PC-9 (cell line): ENCODE results near the gene OSBPL6.

Experiments used
- CTCF ChIP-seq: fragments of 200-600 bp; sonication (generic); conservative IDR thresholded peaks from 2 replicates; pipeline ENCODE4 v1.6.1; 2017; ENCODE audit warnings: mixed run types, antibody characterized with exemption, mild to moderate bottlenecking, moderate library complexity
- EZH2 ChIP-seq: fragments of 200-600 bp; sonication (generic); IDR thresholded peaks from 2 replicates; pipeline ENCODE4 v1.8.0; 2017; ENCODE audit warnings: antibody characterized with exemption, low read depth

GRCh38 chr2:178291703-178292102 lies 97.4 kb downstream of the OSBPL6 start:
- TF ChIP-seq CTCF, result no peak
- no peak for TF ChIP-seq EZH2
